GM12801 (cell line): ENCODE data around the gene XIRP1.

Experiments
- CTCF ChIP-seq: IDR thresholded peaks from one replicate; pipeline ENCODE4 v1.5.1; 2011; ENCODE audit warnings: control low read depth; ENCODE audit not compliant: insufficient read length; ENCODE audit errors: extremely low read depth

The XIRP1 gene

GRCh38 chr3:39216176-39216790 is 23.9 kb upstream of the XIRP1 start:
- TF ChIP-seq CTCF: no peak

GRCh38 chr3:39213613-39214012 is 21.2 kb upstream of the XIRP1 start:
- TF ChIP-seq CTCF: no peak

GRCh38 chr3:39212665-39213064 is 20.3 kb upstream of the XIRP1 start:
- no peak for TF ChIP-seq CTCF

- TF ChIP-seq CTCF: no peak
Observed at GRCh38 chr3:39211332-39212130, 19.1 kb upstream of the XIRP1 start.

- no peak for TF ChIP-seq CTCF
Observed at GRCh38 chr3:39210078-39210477, 17.7 kb upstream of the XIRP1 start.

- TF ChIP-seq CTCF: no peak
Observed at GRCh38 chr3:39209329-39209970, 17.1 kb upstream of the XIRP1 start.

- no peak for TF ChIP-seq CTCF
Observed at GRCh38 chr3:39208463-39209055, 16.2 kb upstream of the XIRP1 start.
